HCT116 (cell line): Measurements from ENCODE around the gene ZBTB20.

Source experiments
- CTCF ChIP-seq, 3 experiments: fragments of 200-600 bp in 1 of 3; sonication (generic) in 1 of 3; IDR thresholded peaks in 2 of 3; conservative IDR thresholded peaks in 1 of 3; 2 replicates each; pipeline ENCODE4 v1.5.1; 2012 to 2017; ENCODE audit warnings: low read depth in 2 of 3, low read length in 2 of 3, antibody characterized with exemption in 1 of 3, borderline replicate concordance in 1 of 3, control low read depth in 1 of 3, mild to moderate bottlenecking in 1 of 3, mixed read lengths in 1 of 3, mixed run types in 1 of 3, moderate library complexity in 1 of 3; ENCODE audit not compliant: insufficient read depth in 1 of 3
- ELF1 ChIP-seq: IDR thresholded peaks from 2 replicates; pipeline ENCODE4 v1.6.1; 2012; ENCODE audit warnings: low read depth, borderline replicate concordance
- EZH2 ChIP-seq: fragments of 200-600 bp; sonication (generic); IDR thresholded peaks from 2 replicates; pipeline ENCODE4 v1.6.1; 2017; ENCODE audit warnings: antibody characterized with exemption, mixed run types
- EZH2phosphoT487 ChIP-seq: fragments of 200-600 bp; IDR thresholded peaks from 2 replicates; pipeline ENCODE4 v1.6.1; 2018; ENCODE audit warnings: antibody characterized with exemption, borderline replicate concordance
- JUND ChIP-seq: IDR thresholded peaks from 2 replicates; pipeline ENCODE4 v1.6.1; 2012
- MAX ChIP-seq: IDR thresholded peaks from 2 replicates; pipeline ENCODE4 v1.6.1; 2012
- POLR2A ChIP-seq: IDR thresholded peaks from 2 replicates; pipeline ENCODE4 v1.7.0; 2011; ENCODE audit warnings: borderline replicate concordance; ENCODE audit not compliant: insufficient read depth, insufficient read length; ENCODE audit errors: extremely low read depth
- POLR2AphosphoS5 ChIP-seq: IDR thresholded peaks from 2 replicates; pipeline ENCODE4 v1.6.1; 2011; ENCODE audit warnings: mild to moderate bottlenecking, low read depth, low read length, moderate library complexity
- RAD21 ChIP-seq: IDR thresholded peaks from 2 replicates; pipeline ENCODE4 v1.6.1; 2012; ENCODE audit warnings: low read depth, mild to moderate bottlenecking
- REST ChIP-seq: IDR thresholded peaks from 2 replicates; pipeline ENCODE4 v1.6.1; 2012; ENCODE audit warnings: low read depth
- SIN3A ChIP-seq: IDR thresholded peaks from 2 replicates; pipeline ENCODE4 v1.6.1; 2012; ENCODE audit warnings: low read depth
- SP1 ChIP-seq: IDR thresholded peaks from 2 replicates; pipeline ENCODE4 v1.6.1; 2012; ENCODE audit warnings: low read depth
- ZNF274 ChIP-seq: fragments of 200-500 bp; sonication (Bioruptor generic); IDR thresholded peaks from 2 replicates; pipeline ENCODE4 v1.6.1; 2014; ENCODE audit warnings: mild to moderate bottlenecking, low read depth, low read length, inconsistent platforms

GRCh38 chr3:114490829-114491228 is 656.3 kb downstream of the ZBTB20 start:
- TF ChIP-seq CTCF (IDR thresholded peaks at IDR 0.05 in 2 of 3, conservative IDR thresholded peaks at IDR 0.05 in 1 of 3; ENCODE audit: borderline replicate concordance in 1 of 3, insufficient read depth in 1 of 3, low read depth in 2 of 3, low read length in 2 of 3) (no peak), REST (no peak), POLR2A (no peak), EZH2 (no peak), POLR2AphosphoS5 (no peak), RAD21 (no peak), ZNF274 (no peak), MAX (no peak), SIN3A (no peak), ELF1 (no peak), JUND (no peak), EZH2phosphoT487 (no peak), SP1 (no peak)
